NCI-H1417 treated with DMSO at 0.1 percent for 48 hours (cell line): ENCODE results near the gene RAP1A.
"Not testable (repeated sequence)": the region's sequence is repeated elsewhere in the genome, so short reads cannot be mapped to it uniquely, and the experiment has no call there.

Experiments
- DNase-seq: peaks from one replicate; lab custom pipeline; 2025; lab: John Stamatoyannopoulos, UW

Gene RAP1A

DNA sequence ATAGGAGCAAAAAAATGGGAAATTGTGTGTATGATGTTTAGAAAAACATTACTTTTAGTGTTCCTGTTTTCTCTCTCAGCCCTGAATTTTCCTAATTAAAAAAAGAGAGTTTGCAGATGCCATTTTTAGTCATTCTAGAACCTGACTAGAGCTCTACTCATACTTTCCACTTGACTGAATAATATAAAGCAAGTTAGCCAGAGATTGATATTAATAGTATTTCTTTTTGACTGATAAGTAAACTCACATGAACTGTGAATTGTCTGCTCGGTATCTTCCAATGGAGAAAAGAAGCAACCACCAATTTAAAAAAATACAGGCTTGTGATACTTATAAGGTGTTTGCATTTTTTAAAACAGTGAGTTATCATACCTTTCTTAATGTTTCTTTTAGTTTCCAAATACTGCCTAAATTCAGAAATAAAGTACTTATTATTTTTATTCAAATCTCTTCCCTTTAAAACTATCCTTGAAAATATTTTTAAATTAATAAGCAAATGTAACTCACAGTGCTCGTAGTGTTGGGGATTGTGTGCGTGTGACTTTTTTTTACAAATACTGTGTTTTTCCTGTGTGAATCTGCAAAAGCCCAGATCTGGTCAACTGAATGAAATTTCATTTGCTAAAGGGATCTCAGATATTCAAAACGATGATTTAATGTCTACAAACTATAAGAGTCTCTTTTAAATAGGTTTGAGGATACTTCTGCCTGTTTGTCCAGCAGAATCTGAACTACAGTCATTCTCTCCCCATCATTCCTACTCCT lies 9.8 kb downstream of the RAP1A start:
- no peak for DNase-seq

GRCh38 chr1:111630567-111630966 lies 11.0 kb downstream of the RAP1A start:
- DNase-seq, result no peak

DNA sequence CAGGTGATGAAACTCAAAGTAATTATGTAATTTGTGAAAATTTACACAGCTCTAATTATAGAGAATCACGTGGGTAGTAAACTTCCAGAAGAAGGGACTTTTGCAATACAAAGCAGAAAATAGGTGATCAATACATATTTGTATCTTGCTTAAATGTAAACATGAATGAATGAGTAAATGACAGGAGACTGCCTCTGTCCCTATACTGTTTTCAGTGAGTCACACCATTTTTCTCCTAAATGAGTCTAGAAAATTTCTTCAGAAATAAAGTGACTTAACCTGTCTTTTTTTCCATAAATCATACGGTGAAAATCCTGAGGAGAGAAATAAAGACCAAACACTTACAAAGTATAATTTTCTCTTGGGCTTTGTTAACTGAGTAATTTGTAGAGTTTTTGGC lies 11.9 kb downstream of the RAP1A start:
- DNase-seq, result no peak

GRCh38 chr1:111632771-111633170 lies 13.2 kb downstream of the RAP1A start:
- not testable (repeated sequence) for DNase-seq

GRCh38 chr1:111633736-111634247 lies 14.2 kb downstream of the RAP1A start:
- DNase-seq, result no peak

DNA sequence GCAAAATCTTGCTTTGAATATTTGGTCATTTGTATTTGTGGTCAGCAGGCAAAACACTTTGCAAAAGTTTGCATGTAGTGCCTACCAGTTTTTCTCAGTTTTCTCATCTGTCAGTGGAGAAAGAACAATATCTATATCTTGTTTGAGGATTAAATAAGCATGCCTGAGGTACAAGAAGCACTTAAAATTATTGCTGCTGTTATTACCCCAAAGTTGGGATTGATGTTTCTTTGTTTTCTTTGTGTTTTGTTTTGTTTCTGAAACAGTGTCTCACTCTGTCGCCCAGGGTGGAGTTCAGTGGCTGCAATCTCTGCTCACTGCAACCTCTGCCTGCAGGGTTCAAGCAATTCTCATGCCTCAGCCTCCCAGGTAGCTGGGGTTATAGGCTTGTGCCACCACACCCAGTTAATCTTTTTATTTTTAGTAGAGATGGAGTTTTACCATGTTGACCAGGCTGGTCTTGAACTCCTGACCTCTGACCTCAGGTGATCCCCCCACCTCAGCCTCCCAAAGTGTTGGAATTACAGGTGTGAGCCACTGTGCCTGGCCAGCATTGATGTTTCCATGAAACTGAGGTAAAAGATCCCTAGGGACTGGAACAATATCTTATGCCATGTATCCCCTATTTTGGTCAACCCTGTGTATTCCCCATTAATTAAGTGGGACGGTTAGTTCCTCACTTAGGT lies 15.9 kb downstream of the RAP1A start:
- DNase-seq, result no peak

DNA sequence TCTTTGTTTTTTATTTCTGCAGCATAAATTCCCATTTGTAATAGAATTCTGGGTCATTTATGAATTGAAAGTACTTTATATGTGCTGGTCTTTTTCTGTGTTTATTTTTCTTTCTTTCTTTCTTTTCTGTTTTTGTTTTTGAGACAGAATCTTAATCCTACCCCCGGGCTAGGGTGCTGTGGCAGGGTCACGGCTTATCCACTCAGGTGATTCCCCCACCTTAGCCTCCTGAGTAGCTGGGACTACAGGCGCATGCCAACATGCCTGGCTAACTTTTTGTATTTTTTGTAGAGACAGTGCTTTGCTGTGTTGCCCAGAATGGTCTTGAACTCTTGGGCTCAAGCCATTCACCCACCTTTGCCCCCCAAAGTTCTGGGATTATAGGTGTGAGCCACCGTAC lies 18.7 kb downstream of the RAP1A start:
- no peak for DNase-seq

- DNase-seq, result no peak
These were observed 20.1 kb downstream of the RAP1A start for GRCh38 chr1:111639602-111640198.

DNA sequence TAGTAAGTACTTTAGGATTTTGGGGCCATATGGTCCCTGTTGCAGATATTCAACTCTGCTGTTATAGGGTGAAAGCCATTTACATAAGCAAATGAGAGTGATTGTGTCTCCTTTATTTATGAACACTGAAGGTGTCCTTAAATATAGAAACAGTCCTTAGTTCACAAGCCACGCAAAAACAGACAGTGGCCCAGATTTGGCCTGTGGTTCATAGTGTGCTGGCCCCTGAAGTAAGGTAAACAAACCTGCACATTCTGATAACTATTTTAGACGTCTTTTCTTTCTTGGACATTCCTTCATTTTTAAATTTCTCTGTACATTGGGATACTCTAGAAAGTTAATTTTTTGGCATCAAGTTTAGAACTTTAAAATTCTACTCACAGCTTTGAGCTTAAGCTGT lies 23.5 kb downstream of the RAP1A start:
- DNase-seq, result no peak

GRCh38 chr1:111643696-111644095 lies 24.1 kb downstream of the RAP1A start:
- no peak for DNase-seq

DNA sequence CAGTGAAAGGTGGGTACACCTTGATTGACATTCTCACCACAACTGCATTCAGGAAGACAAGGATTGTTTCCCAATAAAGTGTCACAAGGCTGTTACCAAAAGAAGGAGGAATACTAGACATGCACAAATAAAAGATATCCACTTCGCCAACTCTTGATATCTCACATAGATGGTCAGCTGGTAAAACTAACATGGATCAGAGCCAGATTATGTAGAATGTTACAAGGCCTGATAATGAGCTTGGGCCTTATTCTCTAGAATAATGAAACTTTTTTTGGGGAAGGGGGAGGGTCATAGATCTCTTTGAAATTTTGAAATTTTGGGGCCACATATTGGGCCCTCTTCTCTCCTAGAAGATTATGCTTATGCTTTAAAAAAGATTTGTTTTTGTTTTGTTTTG lies 24.9 kb downstream of the RAP1A start:
- DNase-seq, result no peak

GRCh38 chr1:111647736-111648135 lies 28.1 kb downstream of the RAP1A start:
- DNase-seq, result no peak

DNA sequence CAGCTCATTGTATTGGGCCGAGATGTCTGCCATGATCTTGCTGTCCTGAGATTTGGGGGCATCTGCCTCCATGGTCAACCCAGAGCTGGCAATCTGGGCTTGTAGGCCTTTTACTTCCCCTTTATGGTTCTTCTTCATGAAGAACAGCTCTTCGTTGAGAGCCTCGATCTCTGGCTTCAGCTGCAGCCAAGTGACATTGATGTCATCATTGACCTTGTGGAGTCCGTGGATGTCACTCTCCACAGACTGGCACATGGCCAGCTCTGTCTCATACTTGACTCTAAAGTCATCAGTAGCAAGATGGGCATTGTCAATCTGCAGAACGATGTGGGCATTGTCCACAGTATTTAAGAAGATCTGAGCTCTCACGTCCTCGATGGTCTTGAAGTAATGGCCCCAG lies 29.2 kb downstream of the RAP1A start:
- no peak for DNase-seq

DNA sequence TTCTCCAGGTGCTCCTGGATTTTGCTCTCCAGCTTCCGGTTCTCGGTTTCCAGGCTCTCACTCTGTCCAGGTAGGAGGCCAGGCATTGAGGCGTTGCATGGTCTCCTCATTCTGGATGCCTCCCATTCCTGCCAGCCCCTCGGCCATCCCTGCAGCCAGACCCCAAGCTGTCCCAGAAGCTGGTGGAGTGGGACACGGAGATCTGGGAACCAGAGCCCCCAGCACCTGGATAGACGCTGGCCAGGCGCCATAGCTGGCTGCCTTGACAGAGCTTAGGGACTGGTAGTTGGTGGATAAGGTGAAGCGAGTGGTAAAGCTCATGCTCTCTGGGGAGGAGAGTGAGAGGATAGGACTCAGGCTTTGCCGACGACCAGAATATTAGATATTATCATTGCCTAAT lies 29.6 kb downstream of the RAP1A start:
- DNase-seq, result no peak

GRCh38 chr1:111649648-111650047 lies 30.1 kb downstream of the RAP1A start:
- DNase-seq, result no peak

GRCh38 chr1:111653709-111654108 lies 34.1 kb downstream of the RAP1A start:
- no peak for DNase-seq

- DNase-seq, result no peak
These were observed 35.2 kb downstream of the RAP1A start for GRCh38 chr1:111654839-111655238.

DNA sequence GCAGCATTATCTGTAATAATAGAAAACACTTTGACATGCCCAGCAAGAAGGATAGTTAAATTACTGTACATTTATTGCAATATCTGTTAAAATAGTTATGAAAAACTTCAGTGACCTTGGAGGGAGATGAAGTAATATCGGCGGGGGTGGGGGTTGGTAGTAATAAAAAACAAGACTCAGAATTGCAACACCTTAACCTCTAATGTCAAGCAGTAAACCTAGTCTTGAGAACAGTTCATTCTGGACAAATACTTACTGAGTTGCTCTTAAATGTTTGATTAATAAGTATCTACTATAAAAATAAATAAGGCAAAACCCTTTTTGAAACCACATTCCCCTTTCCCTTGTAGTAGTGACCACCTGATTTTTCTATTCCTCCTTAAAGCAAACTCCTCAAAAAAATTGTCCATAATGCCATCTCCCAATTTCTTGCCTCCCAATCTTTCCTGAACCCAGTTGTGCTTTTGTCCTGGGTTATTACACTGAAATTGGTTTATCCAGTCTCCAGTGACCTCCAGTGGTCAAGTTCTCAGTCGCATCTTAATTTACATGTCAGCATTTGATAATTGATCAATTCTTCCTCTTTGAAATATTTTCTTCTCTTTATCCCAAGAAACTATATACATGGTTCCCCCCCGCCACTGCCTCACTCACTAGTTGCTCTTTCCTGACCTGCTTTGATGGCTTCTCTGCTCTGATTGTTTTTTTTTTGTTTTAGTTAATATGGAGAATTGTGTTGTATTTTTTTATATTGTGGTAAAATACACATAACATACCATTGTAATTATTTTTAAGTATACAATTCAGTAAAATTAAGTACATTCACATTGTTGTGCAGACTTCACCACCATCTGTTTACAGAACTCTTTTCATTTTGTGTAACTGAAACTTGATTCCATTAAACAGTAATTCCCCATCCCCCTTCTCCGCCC lies 36.8 kb downstream of the RAP1A start:
- no peak for DNase-seq

DNA sequence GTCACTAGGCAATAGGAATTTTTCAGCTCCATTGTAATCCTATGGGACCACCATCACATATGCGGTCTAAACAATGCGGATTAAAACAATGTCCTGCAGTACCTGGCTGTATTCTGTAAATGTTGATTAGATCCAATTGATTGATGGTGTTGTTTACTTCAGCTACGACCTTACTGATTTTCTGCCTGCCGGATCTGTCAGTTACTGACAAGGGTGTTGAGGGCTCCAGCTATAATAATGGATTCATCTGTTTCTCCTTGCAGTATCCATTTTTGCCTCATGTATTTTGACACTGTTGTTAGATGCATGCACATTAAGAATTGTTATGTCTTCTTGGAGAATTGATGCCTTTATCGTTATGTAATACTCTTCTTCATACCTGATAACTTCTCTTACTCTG lies 39.0 kb downstream of the RAP1A start:
- no peak for DNase-seq

DNA sequence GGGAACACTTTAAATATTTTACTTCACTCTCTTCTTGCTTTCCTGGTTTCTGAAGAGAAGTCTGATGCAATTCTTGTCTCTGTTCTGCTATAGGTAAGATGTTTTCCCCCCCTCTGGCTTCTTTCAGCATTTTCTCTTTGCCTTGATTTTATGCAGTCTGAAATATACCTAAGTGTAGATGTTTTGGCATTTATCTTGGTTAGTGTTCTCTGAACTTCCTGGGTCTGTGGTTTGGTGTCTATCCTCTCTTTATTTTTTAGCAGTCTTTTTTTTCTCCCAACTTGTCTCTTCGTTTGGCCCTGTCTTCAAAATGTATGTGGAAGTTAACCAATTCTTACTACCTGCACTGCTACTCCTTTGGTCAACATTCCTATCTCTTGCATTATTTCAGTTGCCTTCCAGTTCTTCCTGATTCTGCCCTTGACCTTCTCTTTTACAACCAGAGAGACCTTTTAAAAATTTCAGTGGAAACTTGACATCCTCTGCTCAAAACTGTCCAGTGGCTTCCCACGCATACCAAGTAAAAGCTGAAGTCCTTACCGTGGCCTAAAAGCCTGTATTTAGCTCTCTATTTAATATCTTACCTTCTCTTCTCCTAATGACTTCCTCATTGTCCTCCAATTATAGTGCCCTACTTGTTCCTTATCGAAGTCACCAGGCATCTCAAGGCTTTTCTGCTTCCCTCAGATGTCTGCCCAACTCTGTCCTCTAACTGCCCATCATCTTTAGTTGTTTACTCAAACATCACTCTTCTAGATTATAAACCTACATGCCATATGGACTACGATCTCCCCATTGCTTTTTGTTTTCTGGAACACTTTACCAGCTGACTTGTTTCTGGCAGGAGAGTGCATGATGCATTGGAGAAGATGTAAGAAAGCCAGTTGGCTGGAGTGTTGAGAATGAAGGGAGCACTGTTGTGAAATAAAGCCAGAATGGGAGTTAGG lies 40.9 kb downstream of the RAP1A start:
- DNase-seq, result no peak

DNA sequence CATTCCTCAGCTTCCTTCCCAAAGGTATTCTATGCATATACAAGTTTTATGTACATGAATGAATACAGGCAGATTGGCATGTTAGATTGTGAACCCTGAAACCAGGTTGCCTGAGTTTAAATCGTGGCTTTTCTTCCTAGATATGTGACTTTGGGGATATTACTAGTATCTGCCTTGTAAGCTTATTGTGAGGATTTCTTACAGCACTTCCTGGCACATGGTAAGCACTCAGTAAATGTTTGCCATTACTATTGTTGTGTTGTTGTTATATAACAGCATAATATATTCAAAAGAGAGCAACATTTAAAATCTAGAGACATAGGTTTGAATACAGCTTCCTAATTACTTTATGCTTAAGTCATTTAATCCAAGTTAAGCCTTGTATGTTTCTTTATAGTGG lies 45.1 kb downstream of the RAP1A start:
- DNase-seq, result no peak
